Calu3 (cell line): ENCODE measurements around the gene SCARF2. TPM values are rescaled to one million over a fixed set of nuclear protein-coding genes. Genes with fewer than 3 reads are reported as not detected.

Source experiments
- BruUV-seq: library from RNA; stranded (reverse); fragments of 400-500 nt; replicated peaks from 2 replicates; lab custom pipeline; 2021; lab: Mats Ljungman, UMichigan
- CTCF ChIA-PET: fragments of 300-600 bp; sonication (Branson Sonifier 250); formaldehyde crosslinking; loops from one replicate; lab custom pipeline; 2022; ENCODE audit warnings: antibody characterized with exemption; lab: Charles Lee
- DNase-seq: peaks from one replicate; pipeline ENCODE4 v3.0.0; 2022
- H3K27ac Mint-ChIP-seq: one replicate; pipeline ENCODE4 v1.8.0; 2022; ENCODE audit warnings: mixed read lengths; ENCODE audit not compliant: unreplicated experiment
- H3K27me3 Mint-ChIP-seq: one replicate; pipeline ENCODE4 v1.8.0; 2022; ENCODE audit warnings: mixed read lengths; ENCODE audit not compliant: unreplicated experiment
- H3K36me3 Mint-ChIP-seq: one replicate; pipeline ENCODE4 v1.8.0; 2022; ENCODE audit warnings: mild to moderate bottlenecking, moderate library complexity, mixed read lengths; ENCODE audit not compliant: insufficient read depth, unreplicated experiment
- H3K4me1 Mint-ChIP-seq: one replicate; pipeline ENCODE4 v1.8.0; 2022; ENCODE audit warnings: mild to moderate bottlenecking, low read depth, mixed read lengths; ENCODE audit not compliant: unreplicated experiment
- H3K4me3 Mint-ChIP-seq: one replicate; pipeline ENCODE4 v1.8.0; 2022; ENCODE audit warnings: mild to moderate bottlenecking, low read depth, moderate library complexity, mixed read lengths; ENCODE audit not compliant: unreplicated experiment
- H3K9me3 Mint-ChIP-seq: one replicate; pipeline ENCODE4 v1.8.0; 2022; ENCODE audit warnings: low read depth, mixed read lengths; ENCODE audit not compliant: unreplicated experiment
- CTCF ChIP-seq: fragments of 200-600 bp; IDR thresholded peaks from one replicate; pipeline ENCODE4 v1.8.0; 2022; ENCODE audit warnings: antibody characterized with exemption; ENCODE audit not compliant: unreplicated experiment
- intact Hi-C: fragments of 100-400 bp; cut with micrococcal nuclease; formaldehyde crosslinking; loops from one replicate; pipeline ENCODE4 v1.10.0; 2022; ENCODE audit not compliant: unreplicated experiment
- total RNA-seq: library from RNA; stranded (reverse); gene quantifications from 2 replicates; pipeline ENCODE4 v1.2.3, GENCODE V29; 2022

The SCARF2 gene
- total RNA-seq, 1 experiment from 2014 or later: 0.68 TPM

DNA sequence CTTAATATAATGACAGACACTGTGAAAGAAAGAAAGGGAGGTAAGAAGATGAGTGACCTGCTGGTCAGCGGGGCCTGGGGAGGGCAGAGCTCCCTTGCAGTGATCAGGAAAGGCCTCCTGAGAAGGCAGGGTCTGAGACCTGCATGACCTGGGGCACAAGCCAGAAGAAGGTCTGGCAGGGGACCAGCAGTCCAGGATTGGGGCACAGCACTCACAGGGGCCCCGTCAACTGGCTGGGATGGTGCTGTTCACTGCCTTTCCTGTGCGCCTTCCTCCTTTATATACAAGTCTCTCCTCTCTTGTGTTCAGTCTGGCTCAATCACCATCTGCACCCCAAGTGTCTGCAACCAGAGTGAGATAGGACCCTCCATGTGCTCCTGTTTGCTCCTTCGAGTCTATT is 22.2 kb upstream of the SCARF2 start:
- CTCF ChIA-PET: no interaction called here
- H3K36me3 Mint-ChIP-seq: peaks cover 9% of the 10 kb centered on the region

DNA sequence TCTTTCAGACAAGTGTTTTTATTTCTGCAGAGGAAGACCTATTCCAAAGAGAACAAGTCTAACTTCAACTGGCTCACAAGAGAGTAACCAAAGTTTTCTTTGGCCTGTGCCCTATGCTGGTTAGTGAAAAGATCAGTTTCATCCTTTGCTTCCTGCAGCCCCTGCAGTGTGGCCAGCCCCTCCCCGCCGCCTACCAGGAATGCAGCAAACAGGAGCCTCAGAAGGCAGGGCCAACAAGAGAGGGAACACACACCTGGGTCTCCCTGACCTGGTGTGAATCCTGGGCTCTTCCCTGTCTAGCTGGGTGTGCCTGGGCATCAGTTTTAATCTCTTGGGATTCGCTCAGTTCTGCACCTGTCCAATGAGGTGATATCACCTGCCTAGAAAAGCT is 21.5 kb upstream of the SCARF2 start:
- H3K9me3 Mint-ChIP-seq: no peaks in the 10 kb centered on the region
- peaks cover 9% of the 10 kb centered on the region for H3K36me3 Mint-ChIP-seq
- no peak overlapping the region for H3K4me3 Mint-ChIP-seq
- DNase-seq: no peak
- H3K4me1 Mint-ChIP-seq: no peaks in the 10 kb centered on the region
- H3K27me3 Mint-ChIP-seq: no peaks in the 10 kb centered on the region
- no TSS peak for BruUV-seq
- no peak for TF ChIP-seq CTCF
- intact Hi-C loops: no loop called here
- CTCF ChIA-PET: no interaction called here
- H3K27ac Mint-ChIP-seq: no peak overlapping the region

More for the DNA sequence above, 22.2 kb upstream of the SCARF2 start:
- Mint-ChIP-seq H3K27me3 (no peaks in the 10 kb centered on the region), H3K9me3 (no peaks in the 10 kb centered on the region), H3K27ac (no peak overlapping the region), H3K4me3 (no peak overlapping the region), H3K4me1 (no peaks in the 10 kb centered on the region)
- no peak for DNase-seq
- TF ChIP-seq CTCF: no peak
- intact Hi-C loops: no loop called here
- no TSS peak for BruUV-seq

DNA sequence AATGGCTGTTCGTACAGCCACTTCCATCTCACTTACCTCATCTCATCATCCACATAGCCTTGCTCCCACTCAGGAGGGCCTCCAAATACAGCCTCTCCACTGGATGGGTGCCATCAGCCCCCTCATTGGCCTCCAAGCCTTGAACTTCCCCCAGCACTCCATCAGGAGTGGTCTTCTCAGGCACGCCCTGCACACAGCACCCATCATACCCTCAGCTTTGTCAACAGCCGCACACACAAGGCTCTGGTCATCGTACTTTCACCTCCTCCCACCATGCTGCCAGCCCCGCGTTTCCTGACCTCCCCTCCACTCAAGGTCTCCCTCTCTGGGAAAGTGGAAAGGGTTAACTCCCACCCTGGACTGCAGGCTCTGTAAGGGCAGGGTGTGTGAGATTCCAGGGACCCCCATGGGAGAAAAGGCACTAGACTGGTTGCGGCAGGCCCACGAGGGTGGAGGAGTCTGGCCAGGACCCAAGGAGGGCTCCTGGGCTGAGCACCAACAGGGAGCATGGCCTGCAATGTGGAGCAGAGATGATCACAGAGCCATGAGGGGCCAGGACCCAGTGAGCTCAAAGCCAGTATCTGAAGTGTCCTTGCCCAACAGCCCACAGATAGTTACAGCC is 21.0 kb upstream of the SCARF2 start:
- intact Hi-C loops: no loop called here
- Mint-ChIP-seq H3K4me3 (no peak overlapping the region), H3K36me3 (peaks cover 9% of the 10 kb centered on the region), H3K4me1 (no peaks in the 10 kb centered on the region), H3K27me3 (no peaks in the 10 kb centered on the region), H3K9me3 (no peaks in the 10 kb centered on the region), H3K27ac (no peak overlapping the region)
- no TSS peak for BruUV-seq
- DNase-seq: no peak
- no peak for TF ChIP-seq CTCF
- CTCF ChIA-PET: no interaction called here

DNA sequence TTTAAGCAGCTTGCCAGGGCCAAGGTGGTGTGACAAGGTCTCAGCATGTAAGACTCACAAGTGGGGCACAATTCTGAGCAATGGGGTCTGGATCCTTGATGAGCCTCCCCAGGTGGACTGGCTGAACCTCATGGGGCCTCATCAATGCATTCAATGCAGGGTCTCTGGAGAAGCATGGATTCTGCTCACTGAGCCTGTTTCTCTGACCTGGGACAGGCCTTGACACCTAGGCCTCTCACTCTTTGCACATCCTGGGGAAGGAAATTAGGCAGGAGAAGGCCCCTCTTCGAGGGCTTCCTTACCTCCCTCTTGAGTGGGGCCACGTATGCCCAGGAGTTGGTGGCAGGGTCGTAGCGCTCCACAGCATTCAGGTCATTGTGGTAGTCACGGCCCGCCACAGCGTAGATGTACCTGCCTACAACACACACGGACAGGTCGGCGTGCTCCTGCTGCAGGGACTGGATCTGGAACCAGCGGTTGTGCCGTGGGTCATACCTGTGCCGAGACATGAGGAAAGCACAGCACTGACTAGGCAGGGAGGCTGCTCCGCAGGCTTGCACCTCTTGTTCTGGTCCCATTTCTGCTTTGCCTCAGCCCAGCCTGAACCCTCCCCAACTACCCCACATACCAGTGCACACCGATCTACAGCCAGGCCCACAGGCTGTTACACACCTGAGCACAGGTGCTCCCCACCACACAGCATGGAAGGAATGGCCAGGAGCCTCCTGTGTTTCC is 20.0 kb upstream of the SCARF2 start:
- no peak for DNase-seq
- no peak for TF ChIP-seq CTCF
- H3K9me3 Mint-ChIP-seq: no peaks in the 10 kb centered on the region
- CTCF ChIA-PET: interaction anchor here (1.7 kb wide), 1 partner anchor 40 kb away, joined by 48 read pairs; no protein-coding TSS in a partner anchor
- no peaks in the 10 kb centered on the region for H3K27me3 Mint-ChIP-seq
- intact Hi-C loops: no loop called here
- H3K36me3 Mint-ChIP-seq: peaks cover 9% of the 10 kb centered on the region
- no peak overlapping the region for H3K27ac Mint-ChIP-seq
- H3K4me3 Mint-ChIP-seq: no peak overlapping the region
- no TSS peak for BruUV-seq
- H3K4me1 Mint-ChIP-seq: no peaks in the 10 kb centered on the region
